HFF-Myc (cell line): ENCODE measurements around the gene KDM5C.
"Not testable (repeated sequence)": the region's sequence is repeated elsewhere in the genome, so short reads cannot be mapped to it uniquely, and the experiment has no call there.

ENCODE experiments used
- DNase-seq: peaks from one replicate; pipeline ENCODE4 v3.0.0-alpha.2; 2011; ENCODE audit warnings: low read depth; ENCODE audit errors: extremely low read depth
- H3K4me3 ChIP-seq: replicated peaks from 2 replicates; pipeline ENCODE4 v1.5.1; 2011; ENCODE audit warnings: low read depth, mild to moderate bottlenecking, control low read depth, low read length
- TF ChIP-seq, protein P1 (sequence below): IDR thresholded peaks from 2 replicates; pipeline ENCODE4 v1.5.1; 2012; ENCODE audit warnings: mild to moderate bottlenecking, low read depth, low read length, control low read depth; ENCODE audit errors: missing control alignments

The KDM5C gene

GRCh38 chrX:53166103-53166502 is 58.9 kb downstream of the KDM5C start:
- no peak for DNase-seq
- TF ChIP-seq, protein P1, sequence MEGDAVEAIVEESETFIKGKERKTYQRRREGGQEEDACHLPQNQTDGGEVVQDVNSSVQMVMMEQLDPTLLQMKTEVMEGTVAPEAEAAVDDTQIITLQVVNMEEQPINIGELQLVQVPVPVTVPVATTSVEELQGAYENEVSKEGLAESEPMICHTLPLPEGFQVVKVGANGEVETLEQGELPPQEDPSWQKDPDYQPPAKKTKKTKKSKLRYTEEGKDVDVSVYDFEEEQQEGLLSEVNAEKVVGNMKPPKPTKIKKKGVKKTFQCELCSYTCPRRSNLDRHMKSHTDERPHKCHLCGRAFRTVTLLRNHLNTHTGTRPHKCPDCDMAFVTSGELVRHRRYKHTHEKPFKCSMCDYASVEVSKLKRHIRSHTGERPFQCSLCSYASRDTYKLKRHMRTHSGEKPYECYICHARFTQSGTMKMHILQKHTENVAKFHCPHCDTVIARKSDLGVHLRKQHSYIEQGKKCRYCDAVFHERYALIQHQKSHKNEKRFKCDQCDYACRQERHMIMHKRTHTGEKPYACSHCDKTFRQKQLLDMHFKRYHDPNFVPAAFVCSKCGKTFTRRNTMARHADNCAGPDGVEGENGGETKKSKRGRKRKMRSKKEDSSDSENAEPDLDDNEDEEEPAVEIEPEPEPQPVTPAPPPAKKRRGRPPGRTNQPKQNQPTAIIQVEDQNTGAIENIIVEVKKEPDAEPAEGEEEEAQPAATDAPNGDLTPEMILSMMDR: no peak
- H3K4me3 ChIP-seq: no peak overlapping the region

- not testable (repeated sequence) for H3K4me3 ChIP-seq, DNase-seq
Observed at GRCh38 chrX:53164566-53164965, 60.4 kb downstream of the KDM5C start.

DNA sequence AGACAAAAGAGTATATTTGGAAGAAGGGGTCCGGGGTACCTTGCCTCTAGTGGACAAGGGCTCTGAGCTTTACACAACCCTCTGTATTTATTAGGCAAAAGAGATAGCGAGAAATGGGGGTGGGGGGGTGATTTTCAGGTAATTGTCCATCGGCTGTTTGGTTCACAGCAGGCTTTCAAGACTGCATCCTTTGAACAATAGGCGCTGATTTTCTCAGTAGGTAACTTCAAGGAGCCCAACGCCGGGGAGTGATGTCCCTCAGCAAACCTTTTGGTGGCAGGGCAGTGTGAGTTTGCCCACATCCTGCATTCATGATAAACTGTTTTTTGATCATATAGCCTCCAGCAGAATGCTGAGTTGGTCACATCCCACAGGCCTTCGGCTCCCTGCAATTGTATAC is 61.6 kb downstream of the KDM5C start:
- no peak overlapping the region for H3K4me3 ChIP-seq
- TF ChIP-seq, protein P1: no peak
- DNase-seq: no peak

DNA sequence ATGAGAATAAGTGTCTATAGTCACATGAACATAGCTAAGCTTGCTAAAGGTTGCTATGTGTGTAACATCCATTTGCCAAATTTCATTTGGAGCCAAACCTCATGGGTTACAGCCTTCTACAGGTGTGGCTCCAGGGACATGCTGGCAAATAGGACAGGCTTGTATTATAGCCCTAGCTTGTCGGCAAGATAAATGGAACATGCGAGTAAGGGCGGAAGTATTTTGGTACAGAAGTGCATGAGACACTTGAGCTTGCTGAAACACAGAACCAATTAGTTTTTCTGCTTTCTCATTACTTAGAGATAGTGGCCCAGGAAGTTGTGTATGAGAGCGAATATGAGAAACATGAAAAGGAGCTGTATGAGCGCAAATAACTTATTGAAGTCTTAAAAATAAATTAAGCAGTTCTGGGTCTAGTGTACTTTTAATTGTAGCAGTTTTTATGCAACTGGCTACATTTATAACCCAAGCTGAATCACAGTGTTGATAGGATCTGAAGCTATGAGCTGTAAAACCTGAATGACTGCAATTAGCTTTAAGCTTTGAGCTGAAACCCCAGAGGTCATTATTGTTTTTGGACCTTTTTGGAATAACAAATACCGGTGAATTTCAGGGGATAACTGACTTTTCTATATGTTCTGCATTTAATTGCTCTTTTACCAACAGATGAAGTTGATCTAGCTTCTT is 64.6 kb downstream of the KDM5C start:
- TF ChIP-seq, protein P1: no peak
- DNase-seq: no peak
- H3K4me3 ChIP-seq: no peak overlapping the region

DNA sequence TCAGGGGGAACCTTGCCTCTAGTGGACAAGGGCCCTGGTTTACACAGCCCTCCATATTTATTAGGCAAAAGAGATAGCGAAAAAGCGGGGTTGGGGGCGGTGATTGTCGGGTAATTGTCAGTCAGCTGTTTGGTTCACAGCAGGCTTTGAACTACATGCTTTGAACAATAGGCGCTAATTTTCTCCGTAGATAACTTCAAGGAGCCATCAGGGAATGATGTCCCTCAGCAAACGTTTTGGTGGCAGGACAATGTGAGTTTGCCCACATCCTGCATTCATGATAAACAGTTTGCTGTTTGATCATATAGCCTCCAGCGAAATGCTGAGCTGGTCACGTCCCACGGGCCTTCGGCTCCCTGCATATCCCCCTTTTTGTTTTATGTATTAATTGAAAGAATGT is 65.8 kb downstream of the KDM5C start:
- H3K4me3 ChIP-seq: no peak overlapping the region

GRCh38 chrX:53156207-53156596 is 68.8 kb downstream of the KDM5C start:
- no peak for DNase-seq
- TF ChIP-seq, protein P1: no peak
- no peak overlapping the region for H3K4me3 ChIP-seq

More for the DNA sequence above, 65.8 kb downstream of the KDM5C start:
- DNase-seq: no peak
- TF ChIP-seq, protein P1: no peak

DNA sequence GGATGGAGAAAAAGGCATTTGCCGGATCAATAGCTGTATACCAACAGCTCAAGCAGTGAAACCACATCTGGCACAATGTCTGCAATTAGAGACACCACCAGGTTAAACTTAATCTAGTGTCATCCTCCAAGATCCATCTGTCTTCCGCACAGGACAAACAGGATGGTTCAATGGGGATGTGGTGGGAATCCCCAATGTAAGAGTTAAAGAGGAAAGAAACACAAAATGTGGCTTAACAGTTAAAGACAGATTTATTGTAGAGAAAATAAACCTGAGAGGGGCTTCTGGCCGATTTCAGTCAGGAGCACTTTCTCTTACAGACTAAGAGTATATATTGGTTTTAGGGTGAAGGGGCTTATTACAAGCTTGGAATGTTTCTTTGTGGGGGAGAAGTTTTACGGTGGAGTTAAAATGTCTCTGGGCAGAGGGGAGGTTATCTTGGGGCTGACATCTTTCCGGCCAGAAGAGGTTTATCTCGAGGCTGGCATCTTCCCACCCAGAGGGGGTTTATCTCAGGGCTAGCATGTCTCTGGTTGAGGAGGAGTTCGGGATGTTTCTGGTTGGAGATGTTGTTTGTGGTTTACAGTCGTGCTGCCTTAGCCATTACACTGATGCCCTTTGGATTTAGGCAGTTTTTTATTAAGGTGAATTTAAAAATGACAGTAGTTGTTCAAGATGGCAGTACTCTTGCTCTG is 69.3 kb downstream of the KDM5C start:
- DNase-seq: no peak
- no peak overlapping the region for H3K4me3 ChIP-seq
- TF ChIP-seq, protein P1: no peak
